UCSD-AML1 (cell line): ENCODE measurements around the gene NOC2L.

Experiments
- DNase-seq: peaks from one replicate; lab custom pipeline; 2025; ENCODE audit not compliant: unreplicated experiment; lab: John Stamatoyannopoulos, UW

NOC2L gene

GRCh38 chr1:943545-944340, 15.3 kb downstream of the NOC2L start:
- no peak for DNase-seq

GRCh38 chr1:942864-943533, 16.1 kb downstream of the NOC2L start:
- DNase-seq, result no peak

- DNase-seq, result no peak
Measured at GRCh38 chr1:942411-942821, 16.6 kb downstream of the NOC2L start.

- no peak for DNase-seq
Measured at GRCh38 chr1:941588-942383, 17.3 kb downstream of the NOC2L start.

- no peak for DNase-seq
Measured at GRCh38 chr1:941015-941587, 18.0 kb downstream of the NOC2L start.

- no peak for DNase-seq
Measured at GRCh38 chr1:940107-941014, 18.7 kb downstream of the NOC2L start.

- DNase-seq, result no peak
Measured at GRCh38 chr1:939511-940106, 19.4 kb downstream of the NOC2L start.

GRCh38 chr1:938711-939489, 20.2 kb downstream of the NOC2L start:
- DNase-seq, result no peak

GRCh38 chr1:938088-938683, 20.9 kb downstream of the NOC2L start:
- DNase-seq, result peak; percentile 52

- DNase-seq, result no peak
Measured at GRCh38 chr1:937521-937920, 21.5 kb downstream of the NOC2L start.

- no peak for DNase-seq
Measured at GRCh38 chr1:936348-937264, 22.4 kb downstream of the NOC2L start.

- no peak for DNase-seq
Measured at GRCh38 chr1:935751-936231, 23.3 kb downstream of the NOC2L start.

GRCh38 chr1:934991-935750, 23.9 kb downstream of the NOC2L start:
- DNase-seq, result no peak

GRCh38 chr1:933603-933940, 25.5 kb downstream of the NOC2L start:
- no peak for DNase-seq

GRCh38 chr1:932776-933602, 26.1 kb downstream of the NOC2L start:
- no peak for DNase-seq

- no peak for DNase-seq
Measured at GRCh38 chr1:932173-932510, 26.9 kb downstream of the NOC2L start.
